ENCODE data around the gene TMPRSS9.

Gene TMPRSS9

DNA sequence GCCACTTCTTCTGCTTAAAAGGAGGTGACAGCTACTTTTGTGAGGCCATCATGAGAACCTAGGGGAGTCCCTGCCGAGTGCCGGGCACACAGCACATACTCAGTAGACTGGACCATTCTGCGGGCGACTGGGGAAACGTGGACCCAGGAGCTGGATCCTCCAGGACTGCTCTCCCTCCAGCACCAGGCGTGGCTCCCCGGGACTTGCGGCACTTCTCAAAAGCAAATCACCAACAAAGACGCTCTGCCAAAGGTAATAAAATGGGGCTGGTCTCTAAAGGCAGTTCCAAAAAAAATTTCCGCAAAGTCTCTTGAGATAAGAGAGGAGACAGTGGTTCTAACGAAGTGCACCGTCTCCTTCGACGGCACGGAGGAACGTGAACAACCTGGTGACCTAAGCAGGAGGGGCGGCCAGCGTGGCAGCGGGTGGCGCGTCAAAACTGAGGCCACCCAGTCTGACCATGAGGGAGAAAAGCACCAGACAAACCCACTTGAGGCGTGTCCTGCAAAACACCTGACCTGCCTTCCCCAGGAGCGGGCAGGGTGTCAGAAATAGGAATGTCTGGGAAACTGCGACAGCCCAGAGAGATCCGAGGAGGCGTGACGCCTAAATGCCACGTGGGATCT lies 1.4 kb upstream of the TMPRSS9 start:
- in situ Hi-C loops (cut with MboI; ENCODE audit: low sequenced_read_pairs): no loop called here

DNA sequence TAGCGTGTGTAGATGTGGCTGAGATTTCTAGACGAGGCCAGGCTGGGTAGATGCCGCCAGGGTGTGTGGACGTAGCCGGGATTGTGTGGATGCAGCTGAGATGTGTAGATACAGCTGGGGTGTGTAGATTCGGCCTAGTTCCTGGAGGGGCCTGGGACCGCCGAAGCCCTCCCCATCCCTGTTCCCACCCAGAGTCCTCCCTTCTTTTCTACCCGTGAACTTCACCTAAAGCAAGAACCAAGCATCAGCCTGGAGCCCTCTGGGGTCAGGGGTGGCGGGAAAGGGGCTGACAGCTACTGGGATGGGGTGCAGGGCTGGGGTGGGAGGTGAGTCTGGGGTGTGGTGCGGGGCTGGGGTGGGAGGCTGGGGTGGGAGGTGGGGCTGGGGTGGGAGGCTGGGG lies 768 bp downstream of the TMPRSS9 start:
- in situ Hi-C loops (cut with MboI; ENCODE audit: low sequenced_read_pairs): no loop called here

DNA sequence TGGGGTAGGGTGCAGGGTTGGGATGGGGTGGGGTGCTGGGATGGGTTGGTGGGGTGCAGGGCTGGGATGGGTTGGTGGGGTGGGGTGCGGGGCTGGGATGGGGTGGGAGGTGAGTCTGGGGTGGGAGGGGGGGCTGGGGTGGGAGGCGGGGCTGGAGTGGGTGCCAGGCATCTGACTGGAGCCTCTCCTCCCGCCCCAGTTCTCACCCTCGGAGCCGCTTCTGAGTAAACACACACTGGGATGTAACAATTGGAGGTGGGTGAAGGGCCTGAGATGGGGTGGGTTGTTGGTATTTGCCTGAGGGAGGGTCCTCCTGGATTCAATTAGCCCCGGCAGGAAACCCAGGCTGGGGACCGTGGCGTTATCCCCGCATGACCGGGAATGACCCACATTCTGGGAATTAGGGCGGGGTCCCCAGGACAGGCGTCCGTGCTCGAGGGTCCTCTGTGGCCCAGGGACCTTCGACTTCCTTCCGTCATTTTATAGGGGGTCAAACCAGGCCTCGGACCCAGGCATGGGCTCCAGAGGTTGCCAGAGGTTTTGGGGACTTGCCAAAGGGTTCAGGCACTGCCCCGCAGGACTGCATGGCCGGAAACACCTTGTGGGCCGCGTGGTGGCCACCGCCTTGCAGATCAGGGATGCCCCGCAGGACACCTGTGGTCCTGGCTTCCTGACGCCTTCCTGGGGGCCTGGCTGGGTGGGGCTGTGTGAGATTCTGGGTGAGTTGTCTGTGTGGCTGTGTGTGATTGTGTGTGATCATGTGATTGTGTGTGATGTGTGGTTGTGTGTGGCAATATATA lies 1.4 kb downstream of the TMPRSS9 start:
- in situ Hi-C loops (cut with MboI; ENCODE audit: low sequenced_read_pairs): no loop called here

DNA sequence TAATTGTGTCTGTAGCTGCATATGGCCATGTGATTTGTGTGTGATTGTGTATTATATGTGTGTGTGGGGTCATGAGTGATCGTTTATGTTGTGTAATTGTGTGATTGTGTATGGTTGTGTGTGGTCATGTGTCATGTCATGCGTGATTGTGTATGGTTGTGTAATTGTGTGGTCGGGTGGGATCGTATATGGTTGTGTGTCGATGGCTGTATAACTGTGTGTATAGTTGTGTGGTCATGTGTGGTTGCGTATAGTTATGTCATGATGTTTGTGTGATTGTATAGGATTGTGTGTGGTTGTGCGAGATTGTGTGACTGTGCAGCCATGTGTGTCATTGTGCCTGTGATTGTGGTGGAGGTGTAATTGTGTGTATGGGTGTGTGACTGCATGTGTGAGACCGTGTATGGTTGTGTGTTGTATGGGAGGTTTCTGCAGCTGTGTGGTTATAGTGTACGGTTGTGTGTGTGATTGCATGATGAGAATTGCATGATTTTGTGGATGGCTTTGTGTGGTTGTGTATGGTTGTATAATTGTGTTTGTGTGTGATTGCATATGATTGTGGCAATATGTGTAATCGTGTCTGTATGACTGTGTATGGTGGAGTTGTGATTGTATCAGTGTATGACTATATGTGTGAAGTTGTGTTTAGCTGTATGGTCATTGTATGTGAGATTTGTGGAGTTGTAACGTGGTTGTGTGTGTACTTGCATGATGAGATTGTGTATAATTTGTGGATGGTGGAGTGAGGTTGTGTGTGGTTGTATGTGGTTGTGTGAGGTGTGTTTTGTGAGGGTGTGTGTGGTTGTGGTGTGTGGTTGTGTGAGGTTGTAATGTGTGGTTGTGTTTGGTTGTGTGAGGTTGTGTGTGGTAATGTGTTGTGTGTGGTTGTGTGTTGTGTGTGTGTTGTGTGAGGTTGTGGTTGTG lies 2.2 kb downstream of the TMPRSS9 start:
- in situ Hi-C loops (cut with MboI; ENCODE audit: low sequenced_read_pairs): no loop called here

DNA sequence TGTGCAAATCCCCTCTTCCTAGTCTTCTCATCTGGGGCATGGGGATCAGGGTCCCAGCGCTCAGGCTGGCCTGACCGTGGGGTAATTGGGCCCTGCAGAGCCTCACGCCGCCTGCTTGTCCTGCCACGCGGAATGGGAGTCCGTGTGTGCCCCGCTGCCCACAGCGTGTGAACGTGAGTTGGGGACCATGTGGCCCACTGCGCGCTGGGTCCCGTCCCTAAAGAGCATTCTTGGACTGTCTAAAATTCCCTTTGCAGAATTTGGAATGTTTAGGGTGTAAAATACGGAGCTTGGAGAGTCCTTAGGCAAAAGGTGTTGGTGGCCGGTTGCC lies 2.9 kb downstream of the TMPRSS9 start:
- in situ Hi-C loops (cut with MboI; ENCODE audit: low sequenced_read_pairs): no loop called here

DNA sequence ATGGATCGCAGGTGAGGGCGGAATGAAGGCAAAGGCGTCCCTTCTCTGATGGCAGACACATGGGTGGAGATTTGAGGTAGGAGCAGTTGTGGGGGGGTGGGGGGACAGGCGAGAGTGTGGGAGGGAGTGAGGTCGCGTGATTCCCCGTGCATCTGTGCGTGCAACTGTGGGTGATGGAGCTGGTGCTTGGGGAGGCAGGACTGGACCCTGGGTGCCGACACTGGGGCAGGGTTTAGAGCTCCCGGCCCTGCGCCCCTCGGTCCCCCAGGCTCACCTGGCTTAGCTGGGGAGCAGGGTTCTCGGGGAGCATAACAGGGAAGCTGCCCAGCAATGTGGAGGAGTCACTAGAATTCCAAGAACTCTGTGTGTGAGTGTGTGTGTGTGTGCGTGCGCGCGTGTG lies 3.4 kb downstream of the TMPRSS9 start:
- in situ Hi-C loops (cut with MboI; ENCODE audit: low sequenced_read_pairs): no loop called here

DNA sequence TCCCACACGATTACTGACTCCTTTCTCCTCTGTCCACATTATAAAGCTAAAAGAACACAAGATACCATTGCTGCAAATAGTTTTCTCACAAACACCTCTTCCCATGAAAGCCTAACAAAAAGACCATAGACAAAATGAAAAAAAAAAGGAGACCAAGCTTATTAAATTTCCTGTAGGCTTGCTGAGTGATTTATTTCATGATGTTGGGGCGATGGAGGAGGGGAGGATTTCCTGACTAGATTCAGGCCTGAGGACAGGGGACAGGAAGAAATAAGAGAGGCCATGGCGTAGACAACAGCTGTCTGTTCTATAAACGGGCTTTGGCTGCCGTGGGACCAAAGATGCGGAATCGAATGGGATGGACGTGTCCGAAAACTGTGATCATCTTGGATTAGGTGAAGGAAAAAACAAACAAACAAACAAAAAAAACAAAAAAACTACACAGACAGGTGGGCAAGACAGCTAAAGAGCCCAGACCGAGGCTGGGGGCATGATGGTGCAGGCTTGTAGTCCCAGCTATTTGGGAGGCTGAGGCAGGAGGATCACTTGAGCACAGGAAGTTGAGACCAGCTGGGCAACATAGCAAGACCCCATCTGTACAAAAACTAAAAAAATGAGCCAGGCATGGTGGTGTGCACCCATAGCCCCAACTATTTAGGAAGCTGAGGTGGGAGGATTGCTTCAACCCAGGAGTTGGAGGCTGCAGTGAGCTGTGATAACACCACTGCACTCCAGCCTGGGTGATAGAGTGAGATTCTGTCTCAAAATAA lies 5.3 kb downstream of the TMPRSS9 start:
- in situ Hi-C loops (cut with MboI; ENCODE audit: low sequenced_read_pairs): no loop called here

DNA sequence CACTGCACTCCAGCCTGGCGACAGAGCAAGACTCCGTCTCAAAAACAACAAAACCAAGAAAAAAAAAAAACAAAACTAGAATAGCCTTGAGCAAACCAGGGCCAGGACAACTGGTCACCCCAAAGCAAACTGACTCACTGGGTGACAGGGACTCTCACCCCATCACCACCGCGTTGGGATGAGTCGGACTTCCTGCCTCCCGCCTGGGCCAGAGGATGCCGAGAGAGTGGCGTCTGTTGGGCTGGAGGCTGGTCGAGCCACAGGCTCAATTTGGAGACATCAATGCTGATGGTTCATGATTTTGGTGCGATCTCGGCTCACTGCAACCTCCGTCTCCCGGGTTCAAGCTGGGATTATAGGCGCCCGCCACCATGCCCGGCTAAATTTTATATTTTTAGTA lies 11.6 kb downstream of the TMPRSS9 start:
- in situ Hi-C loops (cut with MboI; ENCODE audit: low sequenced_read_pairs): no loop called here

DNA sequence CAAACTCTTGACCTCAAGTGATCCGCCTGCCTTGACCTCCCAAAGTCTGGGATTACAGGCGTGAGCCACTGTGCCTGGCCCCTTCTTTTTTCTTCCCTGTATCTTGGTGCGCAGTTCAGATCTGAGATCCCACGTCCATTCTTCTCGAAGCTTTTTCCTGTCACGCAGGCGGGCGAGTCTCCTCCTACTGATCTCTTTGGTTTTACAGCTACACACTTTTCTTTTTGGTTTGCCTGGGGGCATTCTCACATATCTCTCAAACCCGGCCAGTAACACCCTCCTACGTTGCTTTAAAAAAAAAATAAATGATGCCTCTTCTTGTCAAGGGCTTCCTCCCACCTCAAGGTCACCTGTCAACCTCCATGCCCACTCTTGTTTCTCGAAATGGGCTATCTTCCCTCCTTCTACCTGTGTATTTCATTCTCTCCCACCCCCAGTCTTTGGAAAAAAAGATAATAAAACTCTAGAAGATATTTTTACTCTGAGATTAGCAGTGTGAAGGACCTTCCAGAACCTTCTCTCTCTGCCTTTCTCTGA lies 12.1 kb downstream of the TMPRSS9 start:
- in situ Hi-C loops (cut with MboI; ENCODE audit: low sequenced_read_pairs): no loop called here

DNA sequence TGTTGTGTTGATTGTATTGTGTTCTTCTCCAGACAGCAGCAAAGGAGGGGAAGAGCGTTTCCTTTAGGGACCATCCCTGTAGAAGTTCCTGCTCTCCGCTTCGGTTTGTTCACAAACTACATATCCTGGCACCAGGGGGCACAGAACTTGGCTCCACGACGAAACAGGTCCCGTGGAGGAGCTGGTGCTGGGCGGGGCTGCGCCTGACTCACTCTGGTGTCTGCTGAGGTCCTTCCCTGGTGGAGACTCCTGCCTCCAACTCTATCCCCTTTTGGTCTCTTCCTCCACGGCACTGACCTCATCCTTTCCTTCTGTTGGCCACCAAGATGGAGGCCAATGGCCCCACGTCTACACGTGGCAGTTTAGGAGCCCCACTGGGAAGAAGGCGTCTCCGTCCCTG lies 14.7 kb downstream of the TMPRSS9 start:
- in situ Hi-C loops (cut with MboI; ENCODE audit: low sequenced_read_pairs): no loop called here

DNA sequence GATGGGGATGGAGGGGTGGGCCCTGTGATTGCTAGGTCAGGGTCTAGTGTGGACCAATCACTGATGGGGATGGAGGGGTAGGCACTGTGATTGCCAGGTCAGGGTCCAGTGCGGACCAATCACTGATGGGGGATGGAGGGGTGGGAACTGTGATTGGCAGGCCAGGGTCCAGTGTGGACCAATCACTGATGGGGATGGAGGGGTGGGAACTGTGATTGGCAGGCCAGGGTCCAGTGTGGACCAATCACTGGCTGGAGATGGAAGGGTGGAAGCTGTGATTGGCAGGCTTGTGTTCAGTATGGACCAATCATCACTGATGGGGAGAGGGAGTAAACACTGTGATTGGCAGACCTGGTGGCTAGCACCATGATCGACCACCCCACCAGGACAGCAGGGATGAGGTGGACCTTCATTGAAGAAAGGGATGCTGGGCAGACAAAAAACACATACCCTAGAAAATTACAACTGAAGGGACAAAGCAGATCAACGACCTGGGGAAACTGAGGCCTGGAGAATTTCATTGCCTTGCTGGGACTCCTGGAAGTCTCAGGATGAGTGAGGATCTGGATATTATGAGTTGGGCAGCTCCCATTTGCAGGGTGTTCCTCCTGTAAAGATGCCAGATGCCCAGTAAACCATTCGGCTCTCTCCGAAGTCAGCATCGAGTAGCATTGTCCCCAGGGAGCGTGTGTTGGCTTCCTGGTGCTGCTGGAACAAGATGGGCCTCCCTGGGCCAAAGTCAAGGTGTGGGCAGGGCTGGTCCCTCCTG lies 15.5 kb downstream of the TMPRSS9 start:
- in situ Hi-C loops (cut with MboI; ENCODE audit: low sequenced_read_pairs): no loop called here

DNA sequence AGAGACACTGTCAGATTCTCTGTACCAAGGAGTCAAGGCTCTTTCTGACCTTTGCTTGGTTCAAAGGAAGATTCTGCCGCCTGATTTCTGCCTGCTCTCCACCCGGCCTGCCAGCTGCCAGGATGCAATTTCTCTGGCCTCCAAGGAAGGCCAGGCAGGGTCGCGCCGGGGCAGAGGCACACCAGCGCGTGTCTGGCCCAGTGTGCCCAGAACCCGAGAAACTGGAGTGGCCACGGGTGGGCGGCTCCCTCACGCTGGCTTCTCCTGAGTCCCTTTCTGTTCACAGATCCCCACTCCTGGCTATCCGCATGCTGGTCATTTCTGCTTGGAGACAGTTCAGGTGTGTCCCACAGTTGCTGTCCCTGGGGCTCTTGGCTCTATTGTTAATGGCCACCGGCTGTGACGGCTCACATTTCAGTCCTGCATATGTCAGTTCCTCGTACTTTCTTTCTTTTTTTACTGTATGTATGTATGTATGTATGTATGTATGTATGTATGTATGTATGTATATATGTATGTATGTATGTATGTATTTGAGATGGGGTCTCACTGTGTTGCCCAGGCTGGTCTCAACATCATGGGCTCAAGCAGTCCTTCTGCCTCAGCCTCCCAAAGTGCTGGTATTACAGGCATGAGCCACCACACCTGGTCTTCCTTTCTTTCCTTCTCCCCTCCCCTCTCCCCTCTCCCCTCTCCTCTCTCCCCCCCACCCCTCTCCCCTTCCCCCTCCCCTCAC lies 16.9 kb downstream of the TMPRSS9 start:
- in situ Hi-C loops (cut with MboI; ENCODE audit: low sequenced_read_pairs): no loop called here

DNA sequence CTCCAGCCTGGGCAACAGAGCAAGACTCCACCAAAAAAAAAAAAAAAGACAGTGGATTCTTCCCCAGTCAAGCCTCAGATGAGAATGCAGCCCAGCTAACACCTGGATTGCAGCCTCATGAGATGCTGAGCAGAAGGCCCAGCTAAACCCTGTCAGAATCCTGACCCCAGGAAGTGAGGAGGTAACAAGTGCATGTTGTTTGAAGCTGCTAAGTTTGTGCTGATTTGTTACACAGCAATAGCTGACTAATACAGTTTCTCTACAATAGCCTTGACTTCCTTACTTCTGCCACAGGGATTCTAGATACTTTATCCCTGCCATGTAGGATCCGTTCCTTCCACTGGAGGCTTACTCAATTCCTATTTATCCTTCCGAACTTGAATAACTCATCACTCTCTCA lies 20.5 kb downstream of the TMPRSS9 start:
- in situ Hi-C loops (cut with MboI; ENCODE audit: low sequenced_read_pairs): loop anchor here (10.0 kb wide), 1 partner anchor 226 kb away; the partner anchor contains the start of gene AP3D1

DNA sequence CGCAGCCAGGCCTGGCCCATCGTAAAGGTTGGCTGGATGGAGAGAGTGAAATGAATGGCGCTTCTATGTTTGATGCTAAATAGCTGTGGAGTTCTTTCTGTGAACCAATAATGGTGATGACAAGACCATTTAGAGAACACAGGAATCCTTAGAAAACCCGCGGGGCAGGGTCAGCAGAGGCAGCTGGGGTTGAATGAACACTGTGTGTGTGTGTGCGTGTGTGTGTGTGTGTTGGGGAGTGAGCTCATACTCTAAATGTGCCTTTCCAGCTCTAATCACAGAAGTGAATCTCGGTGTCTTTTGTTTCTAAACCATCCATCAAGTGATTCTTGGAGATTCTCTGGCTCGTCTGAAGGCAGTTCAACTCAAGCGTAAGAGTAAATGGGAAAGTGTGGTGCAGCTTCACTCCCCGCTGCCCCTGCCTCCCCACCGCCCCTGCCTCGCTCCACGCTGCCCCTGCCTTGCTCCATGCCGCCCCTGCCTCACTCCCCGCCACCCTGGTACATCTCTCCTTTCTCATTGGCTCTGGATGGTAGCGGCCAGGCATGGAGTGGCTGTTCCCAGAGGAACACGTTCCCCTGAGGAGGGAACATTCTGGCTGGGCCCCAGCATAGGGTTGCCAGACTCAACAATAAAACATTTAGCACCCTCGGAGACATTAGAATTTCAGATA lies 21.2 kb downstream of the TMPRSS9 start:
- in situ Hi-C loops (cut with MboI; ENCODE audit: low sequenced_read_pairs): loop anchor here (10.0 kb wide), 1 partner anchor 226 kb away; the partner anchor contains the start of gene AP3D1

DNA sequence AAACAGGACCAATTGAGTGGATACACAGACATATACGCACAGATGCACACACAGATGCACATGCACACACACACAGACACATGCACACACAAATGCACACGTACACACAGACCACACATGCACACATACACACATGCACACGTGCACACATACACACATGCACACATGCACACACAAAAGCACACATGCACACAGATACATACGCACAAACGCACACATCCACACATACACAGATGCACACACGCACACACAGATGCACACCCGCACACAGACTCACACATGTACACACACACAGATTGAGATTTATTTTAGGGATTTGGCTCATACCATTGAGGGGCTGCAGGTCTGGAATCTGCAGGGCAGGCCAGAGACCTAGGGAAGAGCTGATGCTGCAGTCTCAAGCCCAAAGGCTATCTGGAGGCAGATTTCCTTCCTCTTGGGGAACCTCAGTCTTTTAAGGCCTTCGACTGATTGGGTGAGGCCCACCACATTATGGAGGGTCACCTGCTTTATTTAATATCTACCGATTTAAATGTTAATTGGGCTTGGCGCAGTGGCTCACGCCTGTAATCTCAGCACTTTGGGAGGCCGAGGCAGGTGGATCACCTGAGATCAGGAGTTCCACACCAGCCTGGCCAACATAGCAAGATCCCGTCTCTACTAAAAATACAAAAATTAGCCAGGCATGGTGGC lies 22.6 kb downstream of the TMPRSS9 start:
- in situ Hi-C loops (cut with MboI; ENCODE audit: low sequenced_read_pairs): loop anchor here (10.0 kb wide), 1 partner anchor 228 kb away; the partner anchor contains the start of gene AP3D1

DNA sequence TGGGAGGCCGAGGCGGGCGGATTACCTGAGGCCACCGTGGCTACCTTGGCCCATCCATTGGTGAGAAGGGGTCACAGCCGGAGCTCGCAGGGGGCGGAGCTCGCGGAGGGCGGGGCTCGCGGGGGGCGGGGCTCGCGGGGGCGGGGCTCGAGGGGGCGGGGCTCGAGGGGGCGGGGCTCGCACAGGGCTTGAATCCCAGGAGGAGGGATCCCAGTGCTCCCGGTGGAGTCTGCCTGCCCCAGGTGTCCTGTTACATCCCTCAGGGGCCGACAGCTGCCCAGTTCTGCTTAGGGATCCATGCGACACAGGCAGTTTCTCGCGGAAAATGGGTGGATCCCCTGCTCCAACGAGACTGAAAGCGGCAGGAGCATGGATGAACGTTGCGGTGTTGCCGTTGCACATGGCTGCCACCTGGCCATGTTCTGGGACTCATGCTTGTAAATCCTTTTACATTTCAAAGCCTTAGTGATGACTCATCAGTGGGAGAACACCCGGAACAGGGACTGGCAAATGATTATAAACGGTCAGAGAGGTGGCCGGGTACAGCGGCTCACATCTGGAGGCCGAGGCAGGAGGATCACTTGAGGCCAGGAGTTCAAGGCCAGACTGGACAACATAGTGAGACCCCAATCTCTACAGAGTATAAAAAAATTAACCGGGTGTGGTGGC lies 25.1 kb downstream of the TMPRSS9 start:
- in situ Hi-C loops (cut with MboI; ENCODE audit: low sequenced_read_pairs): loop anchor here (10.0 kb wide), 1 partner anchor 230 kb away; the partner anchor contains the start of gene AP3D1

All from HL-60/S4 (cell line).